ENCODE results near the gene ESRRA. TPM values are rescaled to one million over a fixed set of nuclear protein-coding genes. Genes with fewer than 3 reads are reported as not detected.

Gene ESRRA
- total and polyA plus RNA-seq, 2 of the 13 experiments (the other 11 are each of a cell fraction or from before 2014, with no cell fraction given) = 18.1 to 36.3 TPM

GRCh38 chr11:64358907-64359711 lies 53.8 kb downstream of the ESRRA start, which contains the start of gene RPS6KA4 (continued):
- TF ChIP-seq THAP9 (CRISPR knock-in tag; IDR thresholded peaks at IDR 0.05; ENCODE audit: borderline replicate concordance) = no peak
- TF ChIP-seq, protein P1, sequence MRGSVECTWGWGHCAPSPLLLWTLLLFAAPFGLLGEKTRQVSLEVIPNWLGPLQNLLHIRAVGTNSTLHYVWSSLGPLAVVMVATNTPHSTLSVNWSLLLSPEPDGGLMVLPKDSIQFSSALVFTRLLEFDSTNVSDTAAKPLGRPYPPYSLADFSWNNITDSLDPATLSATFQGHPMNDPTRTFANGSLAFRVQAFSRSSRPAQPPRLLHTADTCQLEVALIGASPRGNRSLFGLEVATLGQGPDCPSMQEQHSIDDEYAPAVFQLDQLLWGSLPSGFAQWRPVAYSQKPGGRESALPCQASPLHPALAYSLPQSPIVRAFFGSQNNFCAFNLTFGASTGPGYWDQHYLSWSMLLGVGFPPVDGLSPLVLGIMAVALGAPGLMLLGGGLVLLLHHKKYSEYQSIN (CRISPR knock-in tag; IDR thresholded peaks at IDR 0.05; ENCODE audit: borderline replicate concordance) = no peak
- peak; percentile 16; the same call in 1 of the 2 replicates for TF ChIP-seq ZNF232 (CRISPR knock-in tag; IDR thresholded peaks at IDR 0.05; ENCODE audit: borderline replicate concordance)
- TF ChIP-seq ZNF550 (CRISPR knock-in tag; IDR thresholded peaks at IDR 0.05; ENCODE audit: borderline replicate concordance) = 0 out of 2 replicates have a peak, but pooled peaks have one; percentile 68
- TF ChIP-seq ZNF138 (CRISPR knock-in tag; IDR thresholded peaks at IDR 0.05; ENCODE audit: low read depth) = peak; percentile 67; the same call in 1 of the 2 replicates
- TF ChIP-seq MEIS2 (CRISPR knock-in tag; IDR thresholded peaks at IDR 0.05) = no peak
- no peak for TF ChIP-seq ZNF496 (CRISPR knock-in tag; IDR thresholded peaks at IDR 0.05; ENCODE audit: insufficient replicate concordance)
- TF ChIP-seq SOX6 (IDR thresholded peaks at IDR 0.05) = no peak
- TF ChIP-seq SOX6 (CRISPR knock-in tag; IDR thresholded peaks at IDR 0.05) = no peak
- no peak for TF ChIP-seq ZNF747 (CRISPR knock-in tag; IDR thresholded peaks at IDR 0.05; ENCODE audit: borderline replicate concordance)
- TF ChIP-seq ZNF33B (CRISPR knock-in tag; IDR thresholded peaks at IDR 0.05) = 0 out of 2 replicates have a peak, but pooled peaks have one; percentile 30
- TF ChIP-seq ZNF574 (CRISPR knock-in tag; IDR thresholded peaks at IDR 0.05) = peak; percentile 21; the same call in 1 of the 2 replicates
- TF ChIP-seq ETV5 (CRISPR knock-in tag; IDR thresholded peaks at IDR 0.05; ENCODE audit: borderline replicate concordance) = 0 out of 2 replicates have a peak, but pooled peaks have one; percentile 2
